ENCODE data around the gene TNNC2. TPM values are rescaled to one million over a fixed set of nuclear protein-coding genes. Genes with fewer than 3 reads are reported as not detected.

Gene TNNC2
- total and polyA plus RNA-seq, 2 of the 13 experiments (the other 11 are each of a cell fraction or from before 2014, with no cell fraction given) = 1.8 to 4.7 TPM

GRCh38 chr20:45873409-45874103 lies 46.4 kb upstream of the TNNC2 start:
- no peak overlapping the region for H3K27ac ChIP-seq (ENCODE audit: extremely low read length, insufficient read depth, low read length)

GRCh38 chr20:45872626-45873025 lies 45.5 kb upstream of the TNNC2 start:
- H3K9ac ChIP-seq (ENCODE audit: insufficient read depth, low read depth, low read length) = no peak overlapping the region
- ATAC-seq (peak; percentile 77), DNase-seq (ENCODE audit: low spot score) (peak; percentile 45), FAIRE-seq (no peak)
- intact Hi-C loops (cut with micrococcal nuclease; ENCODE audit: unreplicated experiment) = no loop called here
- BruUV-seq (replicated peaks) = no TSS peak
- H3K36me3 ChIP-seq (replicated peaks in 1 of 2; ENCODE audit: control insufficient read depth in 1 of 2, insufficient read depth in 2 of 2, low read length in 2 of 2) = peaks cover 2 to 8% of the 10 kb centered on the region in 2 experiments; a peak in 2 of 5 replicates
- H4K20me1 ChIP-seq (ENCODE audit: insufficient read depth, low read length) = no peaks in the 10 kb centered on the region
- H3K9me3 ChIP-seq (ENCODE audit: low read length) = no peaks in the 10 kb centered on the region
- no peak overlapping the region for H3K4me3 ChIP-seq (replicated peaks in 1 of 3; ENCODE audit: insufficient read depth in 1 of 3, low read depth in 2 of 3, low read length in 3 of 3)
- H3K4me1 ChIP-seq (ENCODE audit: insufficient read depth, low read length) = peaks cover 31% of the 10 kb centered on the region
- H2AFZ ChIP-seq (ENCODE audit: low read length) = no peak overlapping the region
- WGBS (ENCODE audit: low lambda C conversion rate) = 82% methylated on average over 4 of the region's 4 CpGs
- H3K79me2 ChIP-seq (ENCODE audit: insufficient read depth, low read length) = no peaks in the 10 kb centered on the region
- H3K4me2 ChIP-seq (ENCODE audit: low read depth, low read length) = no peak overlapping the region
- no peak overlapping the region for H3K27ac ChIP-seq (ENCODE audit: extremely low read length, insufficient read depth, low read length)
- CTCF ChIA-PET (ENCODE audit: low intra/inter-chr PET ratio, low total read pairs) = no interaction called here
- no peaks in the 10 kb centered on the region for H3K27me3 ChIP-seq (ENCODE audit: control insufficient read depth in 1 of 2, insufficient read depth in 2 of 2, low read length in 2 of 2)
- POLR2A ChIA-PET = interaction anchor here (1.0 to 2.7 kb wide), 5 partner anchors 8 to 18 kb away, joined by 3 to 14 read pairs (median 5); partner anchors contain the start of genes NEURL2 and ZSWIM1
- in situ Hi-C loops (cut with HindIII; ENCODE audit: extremely low pct_ligation_motif_present, low pct_unique_long_range_greater_than_20kb) = no loop called here
- peak; percentile 42 for TF ChIP-seq ZNF687 (CRISPR knock-in tag; IDR thresholded peaks at IDR 0.05)
- 0 out of 2 replicates have a peak, but pooled peaks have one; percentile 26 for TF ChIP-seq ZNF607 (CRISPR knock-in tag; IDR thresholded peaks at IDR 0.05; ENCODE audit: borderline replicate concordance)
- no peak for TF ChIP-seq ZNF609 (CRISPR knock-in tag; IDR thresholded peaks at IDR 0.05; ENCODE audit: borderline replicate concordance)
- no peak for TF ChIP-seq FOXA1 (IDR thresholded peaks at IDR 0.05)
- TF ChIP-seq FOXA1 (CRISPR knock-in tag; IDR thresholded peaks at IDR 0.05) = peak; percentile 28; the same call in 1 of the 2 replicates
- peak; percentile 57; the same call in 1 of the 2 replicates for TF ChIP-seq ZBTB38 (CRISPR knock-in tag; IDR thresholded peaks at IDR 0.05)
- TF ChIP-seq TEAD3 (CRISPR knock-in tag; optimal IDR thresholded peaks at IDR 0.05; ENCODE audit: borderline replicate concordance) = peak; percentile 34

More at GRCh38 chr20:45873409-45874103, 46.4 kb upstream of the TNNC2 start:
- H3K4me2 ChIP-seq (ENCODE audit: low read depth, low read length) = no peak overlapping the region
- no peaks in the 10 kb centered on the region for H3K9me3 ChIP-seq (ENCODE audit: low read length)
- WGBS (ENCODE audit: low lambda C conversion rate) = 72% methylated on average over 1 of the region's 1 CpG
- no peak overlapping the region for H2AFZ ChIP-seq (ENCODE audit: low read length)
- ChIA-PET CTCF (ENCODE audit: low intra/inter-chr PET ratio, low total read pairs) (no interaction called here), POLR2A (interaction anchor here (0.6 to 2.7 kb wide), 4 partner anchors 7 to 62 kb away, joined by 4 to 14 read pairs (median 8); partner anchors contain the start of genes NEURL2 and ZSWIM1)
- peaks cover 23% of the 10 kb centered on the region for H3K4me1 ChIP-seq (ENCODE audit: insufficient read depth, low read length)
- ATAC-seq = no peak
- intact Hi-C loops (cut with micrococcal nuclease; ENCODE audit: unreplicated experiment) (no loop called here), in situ Hi-C loops (cut with HindIII; ENCODE audit: extremely low pct_ligation_motif_present, low pct_unique_long_range_greater_than_20kb) (no loop called here)
- H3K9ac ChIP-seq (ENCODE audit: insufficient read depth, low read depth, low read length) = no peak overlapping the region
- no peak for FAIRE-seq
- no peaks in the 10 kb centered on the region for H3K27me3 ChIP-seq (ENCODE audit: control insufficient read depth in 1 of 2, insufficient read depth in 2 of 2, low read length in 2 of 2)
- no peaks in the 10 kb centered on the region for H3K79me2 ChIP-seq (ENCODE audit: insufficient read depth, low read length)
- H3K4me3 ChIP-seq (replicated peaks in 1 of 3; ENCODE audit: insufficient read depth in 1 of 3, low read depth in 2 of 3, low read length in 3 of 3) = no peak overlapping the region
- no peaks in the 10 kb centered on the region for H4K20me1 ChIP-seq (ENCODE audit: insufficient read depth, low read length)
- DNase-seq (ENCODE audit: low spot score) = no peak
- no TSS peak for BruUV-seq (replicated peaks)
- TF ChIP-seq ZNF891 (CRISPR knock-in tag; IDR thresholded peaks at IDR 0.05) = no peak
- peaks cover 5 to 17% of the 10 kb centered on the region in 2 experiments; a peak in 3 of 5 replicates for H3K36me3 ChIP-seq (replicated peaks in 1 of 2; ENCODE audit: control insufficient read depth in 1 of 2, insufficient read depth in 2 of 2, low read length in 2 of 2)
